ENCODE measurements around the gene ABCC9. TPM values are rescaled to one million over a fixed set of nuclear protein-coding genes. Genes with fewer than 3 reads are reported as not detected.

The ABCC9 gene
- total RNA-seq, 1 experiment from 2014 or later: not detected

- H2BK20ac ChIP-seq (ENCODE audit: low read depth, low read length, poor library complexity, severe bottlenecking): no peak overlapping the region
- H4K91ac ChIP-seq (ENCODE audit: insufficient read length, low read depth, low read length): no peak overlapping the region
- no peaks in the 10 kb centered on the region for H3K4me1 ChIP-seq (ENCODE audit: insufficient read depth, low read length)
- H3K4me2 ChIP-seq (ENCODE audit: insufficient read depth, insufficient read length, low read length): no peak overlapping the region
- H3K4ac ChIP-seq (ENCODE audit: low read depth, low read length): no peak overlapping the region
- H3T11ph ChIP-seq (ENCODE audit: low read length): no peak overlapping the region
- H3K27me3 Mint-ChIP-seq (ENCODE audit: low read depth): peaks cover 60% of the 10 kb centered on the region
- H3K9ac ChIP-seq (ENCODE audit: extremely low read depth, insufficient read length, low read length): no peak overlapping the region
- no CpG with 5 or more reads among the region's 3 CpGs for WGBS (ENCODE audit: extremely low coverage, insufficient read length, low lambda C conversion rate)
- H4K5ac ChIP-seq (ENCODE audit: insufficient read length, low read depth, low read length): no peak overlapping the region
- TF ChIP-seq, protein P1, sequence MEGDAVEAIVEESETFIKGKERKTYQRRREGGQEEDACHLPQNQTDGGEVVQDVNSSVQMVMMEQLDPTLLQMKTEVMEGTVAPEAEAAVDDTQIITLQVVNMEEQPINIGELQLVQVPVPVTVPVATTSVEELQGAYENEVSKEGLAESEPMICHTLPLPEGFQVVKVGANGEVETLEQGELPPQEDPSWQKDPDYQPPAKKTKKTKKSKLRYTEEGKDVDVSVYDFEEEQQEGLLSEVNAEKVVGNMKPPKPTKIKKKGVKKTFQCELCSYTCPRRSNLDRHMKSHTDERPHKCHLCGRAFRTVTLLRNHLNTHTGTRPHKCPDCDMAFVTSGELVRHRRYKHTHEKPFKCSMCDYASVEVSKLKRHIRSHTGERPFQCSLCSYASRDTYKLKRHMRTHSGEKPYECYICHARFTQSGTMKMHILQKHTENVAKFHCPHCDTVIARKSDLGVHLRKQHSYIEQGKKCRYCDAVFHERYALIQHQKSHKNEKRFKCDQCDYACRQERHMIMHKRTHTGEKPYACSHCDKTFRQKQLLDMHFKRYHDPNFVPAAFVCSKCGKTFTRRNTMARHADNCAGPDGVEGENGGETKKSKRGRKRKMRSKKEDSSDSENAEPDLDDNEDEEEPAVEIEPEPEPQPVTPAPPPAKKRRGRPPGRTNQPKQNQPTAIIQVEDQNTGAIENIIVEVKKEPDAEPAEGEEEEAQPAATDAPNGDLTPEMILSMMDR (conservative IDR thresholded peaks at IDR 0.05): no peak
- no peaks in the 10 kb centered on the region for H3K9me3 Mint-ChIP-seq
- H4K20me1 ChIP-seq (ENCODE audit: control insufficient read depth, insufficient read depth, insufficient read length): no peaks in the 10 kb centered on the region
- H3K4me3 Mint-ChIP-seq: no peak overlapping the region
- H3K56ac ChIP-seq (ENCODE audit: insufficient read length, low read depth, low read length): no peak overlapping the region
- peaks cover 5% of the 10 kb centered on the region; the same call in 1 of the 2 replicates for H3K27me3 ChIP-seq (ENCODE audit: insufficient read depth, low read length)
- H3K18ac ChIP-seq (ENCODE audit: insufficient read length, low read depth, low read length): no peak overlapping the region
- H3K4me1 Mint-ChIP-seq: peaks cover 13 to 16% of the 10 kb centered on the region in 2 experiments
- no peaks in the 10 kb centered on the region for H3K79me2 ChIP-seq (ENCODE audit: insufficient read depth, low read length)
- H2BK120ac ChIP-seq (ENCODE audit: low read depth, low read length, poor library complexity, severe bottlenecking): no peak overlapping the region
- no peak overlapping the region for H4K8ac ChIP-seq (replicated peaks; ENCODE audit: insufficient read length, low read depth, low read length)
- H3K23me2 ChIP-seq (ENCODE audit: insufficient read length, low read depth, low read length, poor library complexity, severe bottlenecking): peaks cover 6% of the 10 kb centered on the region
- H3K36me3 Mint-ChIP-seq (ENCODE audit: insufficient read depth in 1 of 3, low read depth in 3 of 3): no peaks in the 10 kb centered on the region
- H3K27ac ChIP-seq (ENCODE audit: insufficient read length, low read depth, low read length): no peak overlapping the region
- H3K79me1 ChIP-seq (ENCODE audit: insufficient read depth, low read depth, low read length, poor library complexity, severe bottlenecking): no peaks in the 10 kb centered on the region
- no peak overlapping the region for H3K27ac Mint-ChIP-seq
- H2BK12ac ChIP-seq (ENCODE audit: insufficient read length, low read depth, low read length): no peak overlapping the region
- no peaks in the 10 kb centered on the region for H3K9me3 ChIP-seq (ENCODE audit: control insufficient read depth, low read depth, low read length)
- no peak overlapping the region for H2AFZ ChIP-seq (ENCODE audit: low read length)
- no peak overlapping the region for H3K14ac ChIP-seq (ENCODE audit: insufficient read depth, low read length)
- H3K23ac ChIP-seq (ENCODE audit: insufficient read length, low read depth, low read length): no peak overlapping the region
- no peak for DNase-seq
- no peak overlapping the region for H2BK15ac ChIP-seq (ENCODE audit: low read depth, low read length)
- no peak overlapping the region for H2BK5ac ChIP-seq (ENCODE audit: insufficient read length, low read length)
- no peak overlapping the region for H2AK5ac ChIP-seq (ENCODE audit: insufficient read length, low read length)
Observed at GRCh38 chr12:21776175-21776574, 165.1 kb downstream of the ABCC9 start.

All from H9 (cell line).